ENCODE results near the gene ELMO1.

GRCh38 chr7:37056234-37056912 is 392.3 kb downstream of the ELMO1 start:
- TF ChIP-seq POLR2A (IDR thresholded peaks at IDR 0.05; ENCODE audit: insufficient read depth in 1 of 2, low read depth in 2 of 2, low read length in 2 of 2) (no peak), MED1 (CRISPR knock-in tag; IDR thresholded peaks at IDR 0.05) (no peak), POLR2AphosphoS5 (IDR thresholded peaks at IDR 0.05; ENCODE audit: low read depth, low read length) (no peak), RERE (CRISPR knock-in tag; IDR thresholded peaks at IDR 0.05; ENCODE audit: low read depth) (no peak), BCLAF1 (IDR thresholded peaks at IDR 0.05) (no peak), ZNF317 (CRISPR knock-in tag; IDR thresholded peaks at IDR 0.05) (no peak), ZKSCAN1 (IDR thresholded peaks at IDR 0.05; ENCODE audit: low read length) (no peak), STAG1 (CRISPR knock-in tag; IDR thresholded peaks at IDR 0.05) (no peak), MTF1 (CRISPR knock-in tag; IDR thresholded peaks at IDR 0.05) (no peak), AFF4 (CRISPR knock-in tag; IDR thresholded peaks at IDR 0.05) (no peak), GABPB1 (CRISPR knock-in tag; IDR thresholded peaks at IDR 0.05) (no peak), EZH2 (conservative IDR thresholded peaks at IDR 0.05; ENCODE audit: low read depth, low read length) (no peak)
- TF ChIP-seq, protein P1, sequence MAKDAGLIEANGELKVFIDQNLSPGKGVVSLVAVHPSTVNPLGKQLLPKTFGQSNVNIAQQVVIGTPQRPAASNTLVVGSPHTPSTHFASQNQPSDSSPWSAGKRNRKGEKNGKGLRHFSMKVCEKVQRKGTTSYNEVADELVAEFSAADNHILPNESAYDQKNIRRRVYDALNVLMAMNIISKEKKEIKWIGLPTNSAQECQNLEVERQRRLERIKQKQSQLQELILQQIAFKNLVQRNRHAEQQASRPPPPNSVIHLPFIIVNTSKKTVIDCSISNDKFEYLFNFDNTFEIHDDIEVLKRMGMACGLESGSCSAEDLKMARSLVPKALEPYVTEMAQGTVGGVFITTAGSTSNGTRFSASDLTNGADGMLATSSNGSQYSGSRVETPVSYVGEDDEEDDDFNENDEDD (CRISPR knock-in tag; IDR thresholded peaks at IDR 0.05; ENCODE audit: borderline replicate concordance), result no peak

Data from HepG2 (cell line).